Temporal lobe (tissue), 1 donor: ENCODE results near the gene RELT. TPM values are rescaled to one million over a fixed set of nuclear protein-coding genes. Genes with fewer than 3 reads are reported as not detected.

Experiments used
- total RNA-seq: library from RNA; depleted of rRNA; stranded (reverse); fragments of >200 nt; gene quantifications from one replicate; pipeline ENCODE4 v1.2.3, GENCODE V29; 2014

The RELT gene
- total RNA-seq, 1 donor from 2014 or later = 1.5 TPM

Other genes with a start within 250 kb of the RELT start
- gene FCHSD2, start 234.1 kb upstream of the RELT start, total RNA-seq = 42.8 TPM
- gene P2RY2, start 158.1 kb upstream of the RELT start, total RNA-seq = not detected
- gene P2RY6, start 104.1 kb upstream of the RELT start, total RNA-seq = under 0.01 TPM
- 17.9 TPM for gene ARHGEF17, start 68.1 kb upstream of the RELT start, total RNA-seq
- gene FAM168A, start 221.7 kb downstream of the RELT start, total RNA-seq = 70.1 TPM